ENCODE results near the gene LGALS7. TPM values are rescaled to one million over a fixed set of nuclear protein-coding genes. Genes with fewer than 3 reads are reported as not detected.
"Not testable (repeated sequence)": the region's sequence is repeated elsewhere in the genome, so short reads cannot be mapped to it uniquely, and the experiment has no call there.

Gene LGALS7
- total and polyA plus RNA-seq, 7 experiments from 2014 or later: not detected

DNA sequence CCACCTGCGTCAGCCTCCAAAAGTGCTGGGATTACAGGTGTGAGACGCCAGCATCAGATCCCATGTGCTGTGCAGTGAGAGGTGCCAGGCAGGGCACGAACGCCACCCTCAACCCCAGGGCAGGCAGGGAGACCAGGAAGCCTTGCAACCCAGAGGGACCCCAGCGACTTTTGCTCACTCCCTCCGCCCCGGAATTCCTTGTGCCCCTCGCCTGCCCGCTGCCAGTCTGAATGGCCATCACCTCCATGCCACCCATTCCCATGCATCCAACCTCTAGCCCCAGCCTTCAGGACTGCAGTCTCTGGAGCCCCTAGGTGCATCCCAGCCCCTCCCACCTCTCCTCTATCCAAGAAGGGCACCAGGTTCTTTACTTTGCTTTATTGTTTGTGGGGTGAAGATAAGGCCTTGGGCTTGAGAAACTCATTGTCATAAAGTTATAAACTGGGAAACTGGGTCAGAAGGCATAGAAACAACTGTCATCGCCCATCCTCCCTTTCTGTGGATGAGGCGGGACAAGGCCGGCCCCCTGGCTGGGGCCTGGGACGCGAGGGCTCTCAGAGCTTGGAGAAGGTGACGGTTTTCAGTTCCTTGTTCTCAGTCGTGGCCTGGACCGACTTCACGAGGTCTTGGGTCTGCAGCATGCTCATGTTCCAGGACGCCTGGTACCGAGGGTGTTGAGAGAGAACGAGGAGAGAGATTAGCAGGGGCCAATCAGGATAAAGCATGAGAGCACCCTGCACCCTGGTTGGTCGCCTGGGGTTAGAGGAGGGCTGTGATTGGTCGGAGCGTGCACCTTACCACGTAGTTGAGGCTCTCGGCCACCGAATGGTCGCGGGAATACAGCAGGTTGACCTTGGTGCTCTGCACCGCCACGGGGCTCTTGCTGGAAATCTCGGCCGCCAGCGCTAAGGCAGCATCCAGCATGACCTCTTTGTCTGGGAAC lies 42.0 kb upstream of the LGALS7 start:
- peaks cover 4 to 39% (median 19%) of the 10 kb centered on the region in 3 experiments for H3K36me3 ChIP-seq (ENCODE audit: control insufficient read depth in 2 of 3, insufficient read depth in 3 of 3, low read length in 3 of 3)
- Mint-ChIP-seq H3K4me3 (no peak overlapping the region), H3K36me3 (peaks cover under 1 to 13% (median 4%) of the 10 kb centered on the region in 5 donors), H3K4me1 (peaks cover 0 to 5% (median under 1%) of the 10 kb centered on the region in 7 donors), H3K27ac (peak overlapping the region in 1 of 9 donors; percentile 38), H3K27me3 (no peaks in the 10 kb centered on the region), H3K9me3 (no peaks in the 10 kb centered on the region)
- CTCF ChIA-PET: no interaction called here
- POLR2A ChIA-PET: no interaction called here
- H3K9me3 ChIP-seq (ENCODE audit: control insufficient read depth in 2 of 3, low read length in 3 of 3): no peaks in the 10 kb centered on the region
- DNase-seq: no peak
- H3K4me3 ChIP-seq (ENCODE audit: low read length): no peak overlapping the region
- no peaks in the 10 kb centered on the region for H3K27me3 ChIP-seq (ENCODE audit: control insufficient read depth in 2 of 2, insufficient read depth in 2 of 2, low read length in 2 of 2)
- intact Hi-C loops (cut with micrococcal nuclease): no loop called here
- no peak overlapping the region for H3K27ac ChIP-seq (ENCODE audit: low read depth, low read length)
- H3K4me1 ChIP-seq (ENCODE audit: control insufficient read depth in 2 of 2, insufficient read depth in 2 of 2, low read length in 2 of 2): no peaks in the 10 kb centered on the region
- ATAC-seq: no peak

DNA sequence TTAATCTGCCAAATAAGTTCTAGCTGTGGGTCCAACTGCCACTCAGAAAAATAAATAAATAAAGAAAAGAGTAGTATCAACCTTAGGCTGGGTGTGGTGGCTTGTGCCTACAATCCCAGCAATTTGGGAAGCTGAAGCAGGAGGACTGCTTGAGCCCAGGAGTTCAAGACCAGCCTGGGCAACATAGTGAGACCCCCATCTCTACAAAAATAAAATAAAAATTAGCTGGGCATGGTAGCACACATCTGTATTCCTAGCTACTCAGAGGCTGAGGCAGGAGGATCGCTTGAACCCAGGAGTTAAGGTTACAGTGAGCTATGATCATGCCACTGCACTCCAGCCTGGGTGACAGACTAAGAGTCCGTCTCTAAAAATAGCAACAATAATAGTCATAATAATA lies 40.6 kb upstream of the LGALS7 start:
- H3K9me3 ChIP-seq (ENCODE audit: control insufficient read depth in 2 of 3, low read length in 3 of 3); H3K4me1 ChIP-seq (ENCODE audit: control insufficient read depth in 2 of 2, insufficient read depth in 2 of 2, low read length in 2 of 2); ATAC-seq; H3K4me3 Mint-ChIP-seq; H3K4me3 ChIP-seq (ENCODE audit: low read length); H3K9me3 Mint-ChIP-seq; H3K4me1 Mint-ChIP-seq; intact Hi-C loops (cut with micrococcal nuclease); H3K27ac ChIP-seq (ENCODE audit: low read depth, low read length); H3K27ac Mint-ChIP-seq; DNase-seq; H3K27me3 ChIP-seq (ENCODE audit: control insufficient read depth in 2 of 2, insufficient read depth in 2 of 2, low read length in 2 of 2); H3K27me3 Mint-ChIP-seq: not testable (repeated sequence)
- POLR2A ChIA-PET: interaction anchor here (1.0 to 1.1 kb wide), 2 partner anchors 35 to 38 kb away, joined by 3 to 5 read pairs; no protein-coding TSS in a partner anchor
- H3K36me3 Mint-ChIP-seq: peaks cover 0 to 13% (median 4%) of the 10 kb centered on the region in 5 donors
- peaks cover 4 to 34% (median 19%) of the 10 kb centered on the region in 3 experiments for H3K36me3 ChIP-seq (ENCODE audit: control insufficient read depth in 2 of 3, insufficient read depth in 3 of 3, low read length in 3 of 3)
- CTCF ChIA-PET: interaction anchor here (0.9 kb wide), 1 partner anchor 9 kb away, joined by 3 read pairs; no protein-coding TSS in a partner anchor

DNA sequence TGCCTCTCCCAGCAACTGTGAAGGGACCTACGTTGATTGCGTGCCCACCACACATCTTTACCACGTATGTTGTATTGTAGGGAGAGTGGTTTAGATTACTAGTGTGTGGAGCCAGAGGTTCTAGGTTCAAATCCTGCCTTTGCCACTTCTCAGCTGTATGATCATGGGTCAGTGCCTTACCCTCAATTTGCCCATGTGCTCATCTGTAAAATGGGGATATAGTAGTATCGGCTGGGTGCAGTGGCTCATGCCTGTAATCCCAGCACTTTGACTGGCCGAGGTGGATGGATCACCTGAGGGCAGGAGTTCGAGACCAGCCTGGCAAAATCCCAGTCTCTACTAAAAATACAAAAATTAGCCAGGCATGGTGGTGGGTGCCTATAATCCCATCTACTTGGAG lies 40.0 kb upstream of the LGALS7 start:
- no peaks in the 10 kb centered on the region for H3K27me3 Mint-ChIP-seq
- H3K4me1 ChIP-seq (ENCODE audit: control insufficient read depth in 2 of 2, insufficient read depth in 2 of 2, low read length in 2 of 2): no peaks in the 10 kb centered on the region
- H3K9me3 Mint-ChIP-seq: no peaks in the 10 kb centered on the region
- ChIA-PET CTCF (interaction anchor here (0.9 kb wide), 1 partner anchor 9 kb away, joined by 3 read pairs; no protein-coding TSS in a partner anchor), POLR2A (interaction anchor here (1.0 to 1.1 kb wide), 2 partner anchors 36 to 38 kb away, joined by 3 to 5 read pairs; no protein-coding TSS in a partner anchor)
- peak overlapping the region in 2 of 9 donors; percentile 9 to 14 for H3K27ac Mint-ChIP-seq
- no peak overlapping the region for H3K4me3 ChIP-seq (ENCODE audit: low read length)
- peaks cover 0 to 13% (median 4%) of the 10 kb centered on the region in 5 donors for H3K36me3 Mint-ChIP-seq
- intact Hi-C loops (cut with micrococcal nuclease): no loop called here
- peaks cover 0 to 2% (median 0%) of the 10 kb centered on the region in 7 donors for H3K4me1 Mint-ChIP-seq
- peaks cover 4 to 34% (median 19%) of the 10 kb centered on the region in 3 experiments for H3K36me3 ChIP-seq (ENCODE audit: control insufficient read depth in 2 of 3, insufficient read depth in 3 of 3, low read length in 3 of 3)
- H3K27me3 ChIP-seq (ENCODE audit: control insufficient read depth in 2 of 2, insufficient read depth in 2 of 2, low read length in 2 of 2): no peaks in the 10 kb centered on the region
- DNase-seq: no peak
- no peak overlapping the region for H3K27ac ChIP-seq (ENCODE audit: low read depth, low read length)
- H3K9me3 ChIP-seq (ENCODE audit: control insufficient read depth in 2 of 3, low read length in 3 of 3): no peaks in the 10 kb centered on the region
- ATAC-seq: no peak
- H3K4me3 Mint-ChIP-seq: no peak overlapping the region

DNA sequence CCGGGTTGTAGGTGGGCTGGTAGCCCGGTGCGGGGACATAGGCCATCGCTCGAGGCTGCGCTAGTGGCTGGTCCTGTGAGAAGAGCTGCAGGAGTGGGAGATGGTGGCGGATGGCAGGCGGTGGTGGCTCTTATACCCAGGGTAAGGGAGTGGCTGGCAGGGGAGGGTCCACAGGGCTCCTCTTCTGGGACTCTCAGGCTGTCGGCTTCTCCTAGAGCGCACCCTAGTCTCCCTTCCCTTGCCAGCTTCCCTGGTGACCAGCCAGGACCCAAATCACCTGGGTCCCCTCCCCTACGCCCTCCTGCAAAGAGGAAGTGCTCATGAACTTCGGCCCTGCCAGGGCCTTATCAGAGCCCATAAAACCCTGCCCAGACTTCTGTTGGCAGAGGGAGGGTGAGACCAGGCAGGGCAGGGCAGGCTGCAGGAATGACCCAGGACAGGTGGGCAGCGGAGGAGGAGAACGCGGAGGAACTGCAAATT lies 39.6 kb upstream of the LGALS7 start, which contains the start of gene LGALS4:
Gene LGALS4, minus strand, starts transcription at position 105 of the 480 bp plus-strand sequence. Its CDS starts 59 bp downstream, at position 46.
- no peaks in the 10 kb centered on the region for H3K4me1 ChIP-seq (ENCODE audit: control insufficient read depth in 2 of 2, insufficient read depth in 2 of 2, low read length in 2 of 2)
- H3K27me3 ChIP-seq (ENCODE audit: control insufficient read depth in 2 of 2, insufficient read depth in 2 of 2, low read length in 2 of 2): no peaks in the 10 kb centered on the region
- H3K27me3 Mint-ChIP-seq: no peaks in the 10 kb centered on the region
- H3K4me1 Mint-ChIP-seq: peaks cover 0 to 4% (median 0%) of the 10 kb centered on the region in 7 donors
- DNase-seq (no peak), ATAC-seq (no peak)
- POLR2A ChIA-PET: interaction anchor here (1.0 kb wide), 1 partner anchor 36 kb away, joined by 5 read pairs; no protein-coding TSS in a partner anchor
- peaks cover 0 to 13% (median 7%) of the 10 kb centered on the region in 5 donors for H3K36me3 Mint-ChIP-seq
- H3K36me3 ChIP-seq (ENCODE audit: control insufficient read depth in 2 of 3, insufficient read depth in 3 of 3, low read length in 3 of 3): peaks cover 4 to 30% (median 17%) of the 10 kb centered on the region in 3 experiments
- CTCF ChIA-PET: no interaction called here
- H3K27ac Mint-ChIP-seq: peak within 1 kb of the TSS in 2 of 9 donors; percentile 9 to 14
- no peak within 1 kb of the TSS for H3K4me3 ChIP-seq (ENCODE audit: low read length)
- H3K27ac ChIP-seq (ENCODE audit: low read depth, low read length): no peak within 1 kb of the TSS
- no peaks in the 10 kb centered on the region for H3K9me3 ChIP-seq (ENCODE audit: control insufficient read depth in 2 of 3, low read length in 3 of 3)
- no peak within 1 kb of the TSS for H3K4me3 Mint-ChIP-seq
- intact Hi-C loops (cut with micrococcal nuclease): no loop called here
- no peaks in the 10 kb centered on the region for H3K9me3 Mint-ChIP-seq

DNA sequence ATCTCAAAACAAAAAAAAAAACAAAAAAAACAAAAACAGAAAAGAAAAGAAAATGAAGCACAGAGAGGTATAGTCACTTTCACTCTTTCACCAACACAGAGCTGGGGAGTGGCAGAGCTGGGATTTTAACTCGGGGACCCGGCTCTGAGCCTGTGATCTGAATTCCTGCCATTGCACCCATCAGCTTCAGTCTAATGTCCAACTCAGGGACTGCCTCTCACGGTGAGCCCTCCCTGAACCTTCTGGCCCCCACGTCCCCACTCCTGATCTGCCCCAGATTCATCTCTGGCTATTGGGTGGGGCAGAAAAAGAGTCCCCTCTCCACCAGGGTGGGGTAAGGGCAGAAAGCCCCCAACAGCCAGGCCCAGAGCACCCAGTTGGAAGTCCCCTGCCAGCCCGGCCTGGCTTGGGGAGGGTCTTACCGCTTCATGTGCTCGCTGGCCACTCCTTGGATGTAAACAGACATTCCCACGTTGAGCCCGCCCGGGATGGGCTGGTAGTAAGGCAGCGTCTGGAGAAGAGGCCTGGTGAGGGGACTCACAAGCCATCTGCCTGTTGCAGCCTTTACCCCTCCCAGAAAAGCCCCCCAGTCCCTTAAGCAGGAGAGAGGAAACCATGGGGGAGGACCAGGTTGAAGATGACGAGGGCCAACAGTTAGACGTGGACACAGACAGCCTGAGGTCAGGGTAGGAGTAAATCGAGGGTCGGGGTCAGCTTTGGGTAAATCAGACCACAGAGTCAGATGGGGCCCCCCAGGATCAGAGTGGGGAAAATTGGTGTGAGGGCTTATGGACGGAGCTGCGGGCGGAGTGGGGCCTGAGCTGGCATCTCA lies 38.9 kb upstream of the LGALS7 start:
- POLR2A ChIA-PET: interaction anchor here (0.7 kb wide), 1 partner anchor 10 kb away, joined by 3 read pairs; no protein-coding TSS in a partner anchor

DNA sequence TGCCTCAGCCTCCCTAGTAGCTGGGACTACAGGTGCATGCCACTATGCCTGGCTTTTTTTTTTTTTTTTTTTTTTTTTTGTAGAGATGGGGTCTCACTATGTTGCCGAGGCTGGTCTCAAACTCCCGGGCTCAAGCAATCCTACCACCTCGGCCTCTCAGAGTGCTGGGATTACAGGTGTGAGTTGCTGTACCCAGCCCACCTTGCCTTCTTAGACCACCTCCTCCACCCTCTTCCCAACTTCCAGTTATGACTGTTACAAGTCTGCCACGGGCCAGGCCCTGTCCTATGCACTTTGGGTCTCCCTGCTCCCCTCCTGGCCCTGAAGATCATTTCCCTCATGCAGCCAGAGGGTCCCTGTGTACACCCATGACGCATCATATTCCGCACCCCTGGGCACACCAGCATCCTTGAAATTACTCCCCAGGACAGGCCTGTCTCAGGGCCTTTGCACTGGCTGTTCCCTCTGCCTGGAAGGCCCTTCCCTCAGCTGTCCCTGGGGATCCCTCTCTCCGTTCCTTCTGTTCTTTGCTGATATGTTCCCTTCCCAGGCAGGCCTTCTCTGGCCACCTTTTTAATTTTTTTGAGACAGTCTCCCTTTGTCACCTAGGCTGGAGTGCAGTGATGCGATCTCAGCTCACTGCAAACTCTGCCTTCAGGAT lies 36.4 kb upstream of the LGALS7 start:
- ChIA-PET POLR2A (no interaction called here), CTCF (no interaction called here)
- peaks cover 0 to 5% (median 4%) of the 10 kb centered on the region in 5 donors for H3K36me3 Mint-ChIP-seq
- H3K27ac ChIP-seq (ENCODE audit: low read depth, low read length): no peak overlapping the region
- no peak for ATAC-seq
- DNase-seq: no peak
- no peaks in the 10 kb centered on the region for H3K9me3 Mint-ChIP-seq
- H3K36me3 ChIP-seq (ENCODE audit: control insufficient read depth in 2 of 3, insufficient read depth in 3 of 3, low read length in 3 of 3): no peaks in the 10 kb centered on the region
- H3K4me1 Mint-ChIP-seq: peaks cover 5 to 10% (median 8%) of the 10 kb centered on the region in 7 donors
- H3K27me3 Mint-ChIP-seq: no peaks in the 10 kb centered on the region
- no peak overlapping the region for H3K4me3 Mint-ChIP-seq
- no peak overlapping the region for H3K4me3 ChIP-seq (ENCODE audit: low read length)
- intact Hi-C loops (cut with micrococcal nuclease): no loop called here
- H3K27ac Mint-ChIP-seq: no peak overlapping the region
- no peaks in the 10 kb centered on the region for H3K4me1 ChIP-seq (ENCODE audit: control insufficient read depth in 2 of 2, insufficient read depth in 2 of 2, low read length in 2 of 2)
- no peaks in the 10 kb centered on the region for H3K9me3 ChIP-seq (ENCODE audit: control insufficient read depth in 2 of 3, low read length in 3 of 3)
- H3K27me3 ChIP-seq (ENCODE audit: control insufficient read depth in 2 of 2, insufficient read depth in 2 of 2, low read length in 2 of 2): no peaks in the 10 kb centered on the region

More for the DNA sequence above, 38.9 kb upstream of the LGALS7 start:
- intact Hi-C loops (cut with micrococcal nuclease): no loop called here
- Histone ChIP-seq H3K4me3 (ENCODE audit: low read length) (no peak overlapping the region), H3K27ac (ENCODE audit: low read depth, low read length) (no peak overlapping the region), H3K27me3 (ENCODE audit: control insufficient read depth in 2 of 2, insufficient read depth in 2 of 2, low read length in 2 of 2) (no peaks in the 10 kb centered on the region), H3K36me3 (ENCODE audit: control insufficient read depth in 2 of 3, insufficient read depth in 3 of 3, low read length in 3 of 3) (peaks cover 4 to 23% (median 10%) of the 10 kb centered on the region in 3 experiments), H3K9me3 (ENCODE audit: control insufficient read depth in 2 of 3, low read length in 3 of 3) (no peaks in the 10 kb centered on the region), H3K4me1 (ENCODE audit: control insufficient read depth in 2 of 2, insufficient read depth in 2 of 2, low read length in 2 of 2) (no peaks in the 10 kb centered on the region)
- Mint-ChIP-seq H3K4me3 (no peak overlapping the region), H3K9me3 (no peaks in the 10 kb centered on the region), H3K4me1 (peaks cover 0 to 4% (median 0%) of the 10 kb centered on the region in 7 donors), H3K27me3 (no peaks in the 10 kb centered on the region), H3K36me3 (peaks cover 0 to 13% (median 7%) of the 10 kb centered on the region in 5 donors), H3K27ac (no peak overlapping the region)
- ATAC-seq: no peak
- CTCF ChIA-PET: no interaction called here
- DNase-seq: no peak
